Osteoblast (primary cell): ENCODE data around the gene PIK3C3. TPM values are rescaled to one million over a fixed set of nuclear protein-coding genes. Genes with fewer than 3 reads are reported as not detected.

Source experiments
- DNase-seq: peaks from one replicate; pipeline ENCODE4 v3.0.0; 2011; ENCODE audit warnings: low spot score, mixed read lengths; ENCODE audit not compliant: insufficient read length; ENCODE audit errors: missing footprints
- H2AFZ ChIP-seq: 2 replicates; pipeline ENCODE4 v1.6.0; 2011; ENCODE audit warnings: mild to moderate bottlenecking, low read length
- H3K27ac ChIP-seq: 2 replicates; pipeline ENCODE4 v1.5.1; 2011; ENCODE audit warnings: mild to moderate bottlenecking, low read depth, low read length, moderate library complexity
- H3K27me3 ChIP-seq: 2 replicates; pipeline ENCODE4 v1.6.0; 2012; ENCODE audit warnings: mild to moderate bottlenecking, control low read depth, inconsistent platforms, low read length, moderate library complexity; ENCODE audit not compliant: insufficient read depth
- H3K36me3 ChIP-seq: 2 replicates; pipeline ENCODE4 v1.5.1; 2011; ENCODE audit warnings: mild to moderate bottlenecking, low read length, control low read depth, moderate library complexity; ENCODE audit not compliant: insufficient read depth
- H3K4me1 ChIP-seq: 2 replicates; pipeline ENCODE4 v1.5.1; 2011; ENCODE audit warnings: mild to moderate bottlenecking, low read length, control low read depth, moderate library complexity; ENCODE audit not compliant: insufficient read depth
- H3K4me2 ChIP-seq: 2 replicates; pipeline ENCODE4 v1.6.0; 2011; ENCODE audit warnings: mild to moderate bottlenecking, low read length; ENCODE audit not compliant: insufficient read depth
- H3K4me3 ChIP-seq: fragments of 200-600 bp; sonication (generic); 3 replicates; pipeline ENCODE4 v1.5.1; 2012; ENCODE audit warnings: mild to moderate bottlenecking, low read length, inconsistent platforms; ENCODE audit not compliant: insufficient read depth
- H3K79me2 ChIP-seq: 2 replicates; pipeline ENCODE4 v1.6.0; 2012; ENCODE audit warnings: mild to moderate bottlenecking, low read length, control low read depth, inconsistent platforms; ENCODE audit not compliant: insufficient read depth
- H3K9me3 ChIP-seq: 2 replicates; pipeline ENCODE4 v1.5.1; 2011; ENCODE audit warnings: low read depth, low read length, control low read depth
- H4K20me1 ChIP-seq: 2 replicates; pipeline ENCODE4 v1.6.0; 2012; ENCODE audit warnings: mild to moderate bottlenecking, low read length, control low read depth; ENCODE audit not compliant: insufficient read depth
- CTCF ChIP-seq: IDR thresholded peaks from 2 replicates; pipeline ENCODE4 v1.5.1; 2011; ENCODE audit warnings: mild to moderate bottlenecking, low read depth, low read length, moderate library complexity; ENCODE audit errors: extremely low read depth
- total RNA-seq: library from RNA; depleted of rRNA; stranded (reverse); fragments of >200 nt; gene quantifications from 2 replicates; pipeline ENCODE4 v1.2.3, GENCODE V29; 2012

PIK3C3 gene
- total RNA-seq, 1 donor, result 59.4 TPM

GRCh38 chr18:41921770-41922169 lies 33.3 kb upstream of the PIK3C3 start:
- H2AFZ ChIP-seq, result peak overlapping the region; percentile 15
- no peaks in the 10 kb centered on the region for H3K79me2 ChIP-seq

DNA sequence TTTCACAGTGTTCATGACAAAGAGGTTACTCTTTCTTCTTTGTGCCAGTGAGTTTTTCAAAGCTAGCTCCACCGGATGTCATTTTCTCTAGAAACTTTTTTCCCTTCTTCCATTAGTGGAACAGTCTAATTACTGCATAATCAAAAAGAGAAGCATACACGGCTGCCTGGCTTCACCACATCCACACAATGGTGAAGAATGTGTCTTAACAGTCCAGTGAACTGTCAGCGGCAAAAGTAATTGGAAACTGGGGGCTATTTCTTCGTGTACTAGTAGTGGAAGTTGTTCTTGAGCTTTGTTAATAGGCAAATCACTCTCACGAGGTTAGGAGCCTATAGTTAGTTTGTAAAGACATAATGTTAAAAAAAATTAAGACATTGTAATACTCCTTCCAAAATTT lies 32.9 kb upstream of the PIK3C3 start:
- TF ChIP-seq CTCF, result no peak
- DNase-seq, result no peak
- Histone ChIP-seq H3K27ac (no peak overlapping the region), H3K79me2 (no peaks in the 10 kb centered on the region), H3K4me3 (no peak overlapping the region), H3K4me2 (no peak overlapping the region), H4K20me1 (no peaks in the 10 kb centered on the region), H3K27me3 (no peaks in the 10 kb centered on the region), H3K36me3 (no peaks in the 10 kb centered on the region), H3K9me3 (no peaks in the 10 kb centered on the region), H3K4me1 (no peaks in the 10 kb centered on the region), H2AFZ (peak overlapping the region; percentile 15)

More at GRCh38 chr18:41921770-41922169, 33.3 kb upstream of the PIK3C3 start:
- no peak for TF ChIP-seq CTCF
- H4K20me1 ChIP-seq, result no peaks in the 10 kb centered on the region
- no peak overlapping the region for H3K27ac ChIP-seq
- no peak overlapping the region for H3K4me3 ChIP-seq
- H3K4me1 ChIP-seq, result no peaks in the 10 kb centered on the region
- DNase-seq, result no peak
- H3K9me3 ChIP-seq, result no peaks in the 10 kb centered on the region
- H3K27me3 ChIP-seq, result no peaks in the 10 kb centered on the region
- no peaks in the 10 kb centered on the region for H3K36me3 ChIP-seq
- no peak overlapping the region for H3K4me2 ChIP-seq

DNA sequence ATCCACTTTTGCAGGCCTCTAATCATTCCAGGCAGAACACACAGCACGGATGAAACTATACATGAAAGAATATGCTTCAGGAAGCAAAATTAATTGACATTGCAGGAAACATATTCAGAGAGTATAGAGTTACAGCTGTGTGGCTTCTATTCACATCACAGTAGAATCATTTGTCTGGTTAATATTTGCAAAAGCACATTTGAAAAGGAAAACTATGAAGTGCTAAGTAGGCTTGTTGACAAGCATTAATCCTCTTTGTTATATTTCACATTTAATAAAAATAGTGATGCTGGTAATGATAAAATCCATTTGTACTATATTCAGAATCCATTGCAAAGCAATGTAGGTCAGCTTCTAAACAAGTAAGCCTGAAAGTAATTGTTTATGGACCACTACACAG lies 32.2 kb upstream of the PIK3C3 start:
- H2AFZ ChIP-seq, result no peak overlapping the region

DNA sequence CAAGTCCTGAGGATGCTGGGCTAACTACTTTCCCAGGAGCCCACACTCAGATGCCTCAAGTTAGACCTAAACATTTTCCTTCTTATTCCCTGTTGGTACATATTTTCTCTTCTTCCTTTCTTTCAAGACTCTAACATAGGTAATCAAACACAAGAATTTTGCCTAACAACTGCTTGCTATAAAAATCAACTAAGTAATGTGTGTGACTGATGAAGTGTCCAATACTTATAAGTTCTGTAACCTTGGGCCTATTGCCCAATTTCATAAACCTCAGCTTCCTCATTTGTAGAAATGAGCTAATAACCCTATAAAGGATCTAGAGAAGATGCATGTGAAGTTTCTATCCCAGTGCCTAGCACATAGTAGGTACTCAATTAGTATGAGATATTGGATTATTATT lies 31.6 kb upstream of the PIK3C3 start:
- no peak overlapping the region for H2AFZ ChIP-seq
- no peak overlapping the region for H3K4me3 ChIP-seq
- no peaks in the 10 kb centered on the region for H4K20me1 ChIP-seq
- H3K4me1 ChIP-seq, result no peaks in the 10 kb centered on the region
- no peaks in the 10 kb centered on the region for H3K9me3 ChIP-seq
- H3K79me2 ChIP-seq, result no peaks in the 10 kb centered on the region
- H3K4me2 ChIP-seq, result no peak overlapping the region
- no peak for TF ChIP-seq CTCF
- no peak overlapping the region for H3K27ac ChIP-seq
- H3K27me3 ChIP-seq, result no peaks in the 10 kb centered on the region
- DNase-seq, result no peak
- no peaks in the 10 kb centered on the region for H3K36me3 ChIP-seq

More for the DNA sequence above, 32.2 kb upstream of the PIK3C3 start:
- Histone ChIP-seq H3K4me3 (no peak overlapping the region), H3K9me3 (no peaks in the 10 kb centered on the region), H3K36me3 (no peaks in the 10 kb centered on the region), H3K27ac (no peak overlapping the region), H4K20me1 (no peaks in the 10 kb centered on the region), H3K4me2 (no peak overlapping the region), H3K79me2 (no peaks in the 10 kb centered on the region), H3K4me1 (no peaks in the 10 kb centered on the region), H3K27me3 (no peaks in the 10 kb centered on the region)
- no peak for DNase-seq
- no peak for TF ChIP-seq CTCF
